ENCODE measurements around the gene FAM177B. TPM values are rescaled to one million over a fixed set of nuclear protein-coding genes. Genes with fewer than 3 reads are reported as not detected.

The FAM177B gene
- total RNA-seq, 4 donors from 2014 or later, result 1.0 to 22.7 TPM; not detected in 2

GRCh38 chr1:222767152-222767571 lies 30.2 kb downstream of the FAM177B start:
- H3K27me3 ChIP-seq, result no peaks in the 10 kb centered on the region
- 84 to 88% methylated on average over 5 of the region's 5 CpGs for WGBS, 2 donors

GRCh38 chr1:222768592-222768991 lies 31.6 kb downstream of the FAM177B start:
- no peak overlapping the region for H3K4me3 ChIP-seq
- no peaks in the 10 kb centered on the region for H3K36me3 ChIP-seq
- TF ChIP-seq CTCF (IDR thresholded peaks at IDR 0.05), result no peak
- no peak for TF ChIP-seq EP300 (IDR thresholded peaks at IDR 0.05)
- TF ChIP-seq POLR2A (IDR thresholded peaks at IDR 0.05), result no peak
- no peak overlapping the region for H3K27ac ChIP-seq
- H3K9me3 ChIP-seq, result peaks cover 0 to 11% (median 5%) of the 10 kb centered on the region in 4 donors
- no peaks in the 10 kb centered on the region for H3K27me3 ChIP-seq
- H3K4me1 ChIP-seq, result no peaks in the 10 kb centered on the region
- no peak for DNase-seq (ENCODE audit: low spot score in 2 of 2)

More at GRCh38 chr1:222767152-222767571, 30.2 kb downstream of the FAM177B start:
- Histone ChIP-seq H3K4me3 (no peak overlapping the region), H3K36me3 (no peaks in the 10 kb centered on the region), H3K9me3 (peaks cover 0 to 11% (median 5%) of the 10 kb centered on the region in 4 donors), H3K27ac (no peak overlapping the region), H3K4me1 (no peaks in the 10 kb centered on the region)
- DNase-seq (ENCODE audit: low spot score in 2 of 2), result no peak
- TF ChIP-seq POLR2A (IDR thresholded peaks at IDR 0.05) (no peak), CTCF (IDR thresholded peaks at IDR 0.05) (no peak), EP300 (IDR thresholded peaks at IDR 0.05) (no peak)

GRCh38 chr1:222769181-222769580 lies 32.2 kb downstream of the FAM177B start:
- H3K36me3 ChIP-seq, result no peaks in the 10 kb centered on the region
- H3K27ac ChIP-seq, result no peak overlapping the region
- 78 to 79% methylated on average over 1 of the region's 1 CpG for WGBS, 2 donors
- no peaks in the 10 kb centered on the region for H3K27me3 ChIP-seq
- peaks cover 0 to 11% (median 5%) of the 10 kb centered on the region in 4 donors for H3K9me3 ChIP-seq
- H3K4me3 ChIP-seq, result no peak overlapping the region
- H3K4me1 ChIP-seq, result no peaks in the 10 kb centered on the region
- TF ChIP-seq EP300 (IDR thresholded peaks at IDR 0.05), result no peak
- no peak for TF ChIP-seq CTCF (IDR thresholded peaks at IDR 0.05)
- no peak for TF ChIP-seq POLR2A (IDR thresholded peaks at IDR 0.05)
- no peak for DNase-seq (ENCODE audit: low spot score in 2 of 2)

- Histone ChIP-seq H3K9me3 (peaks cover 0 to 11% (median 5%) of the 10 kb centered on the region in 4 donors), H3K27me3 (no peaks in the 10 kb centered on the region), H3K4me3 (no peak overlapping the region), H3K4me1 (no peaks in the 10 kb centered on the region), H3K36me3 (no peaks in the 10 kb centered on the region), H3K27ac (no peak overlapping the region)
- WGBS, 2 donors, result 78 to 81% methylated on average over 2 of the region's 2 CpGs
- TF ChIP-seq EP300 (IDR thresholded peaks at IDR 0.05), result no peak
- TF ChIP-seq POLR2A (IDR thresholded peaks at IDR 0.05), result no peak
- no peak for TF ChIP-seq CTCF (IDR thresholded peaks at IDR 0.05)
- DNase-seq (ENCODE audit: low spot score in 2 of 2), result no peak
Observed at GRCh38 chr1:222769971-222770620, 33.1 kb downstream of the FAM177B start.

GRCh38 chr1:222772996-222773379 lies 36.0 kb downstream of the FAM177B start:
- H3K27me3 ChIP-seq, result no peaks in the 10 kb centered on the region
- H3K9me3 ChIP-seq, result peaks cover 0 to 11% (median 5%) of the 10 kb centered on the region in 4 donors
- 52 to 63% methylated on average over 4 of the region's 4 CpGs for WGBS, 2 donors
- H3K36me3 ChIP-seq, result no peaks in the 10 kb centered on the region
- peak overlapping the region in 1 of 4 donors; percentile 27 for H3K4me3 ChIP-seq
- H3K4me1 ChIP-seq, result peaks cover 0 to 7% (median 2%) of the 10 kb centered on the region in 4 donors
- no peak for DNase-seq (ENCODE audit: low spot score in 2 of 2)
- TF ChIP-seq CTCF (IDR thresholded peaks at IDR 0.05), result no peak
- TF ChIP-seq EP300 (IDR thresholded peaks at IDR 0.05), result peak; percentile 18 to 56
- H3K27ac ChIP-seq, result peak overlapping the region in 2 of 4 donors; percentile 57 to 69
